ENCODE results near the gene GIPC2. TPM values are rescaled to one million over a fixed set of nuclear protein-coding genes. Genes with fewer than 3 reads are reported as not detected.

Gene GIPC2
- total and polyA plus RNA-seq, 2 donors: 2.5 to 4.4 TPM

- 71% methylated on average over 1 of the region's 1 CpG for WGBS
- Histone ChIP-seq H3K4me1 (ENCODE audit: insufficient read depth) (no peaks in the 10 kb centered on the region), H3K36me3 (ENCODE audit: insufficient read depth) (no peaks in the 10 kb centered on the region)
Measured at GRCh38 chr1:78086697-78087096, 40.9 kb downstream of the GIPC2 start.

GRCh38 chr1:78088015-78088414 lies 42.2 kb downstream of the GIPC2 start:
- WGBS: 92% methylated on average over 2 of the region's 2 CpGs
- H3K36me3 ChIP-seq (ENCODE audit: insufficient read depth): no peaks in the 10 kb centered on the region
- DNase-seq (ENCODE audit: extremely low spot score): no peak
- H3K4me3 ChIP-seq (ENCODE audit: low read depth, low read length): no peak overlapping the region
- H3K4me1 ChIP-seq (ENCODE audit: insufficient read depth): no peaks in the 10 kb centered on the region
- H3K27ac ChIP-seq (ENCODE audit: low read depth): no peak overlapping the region

More at GRCh38 chr1:78086697-78087096, 40.9 kb downstream of the GIPC2 start:
- Histone ChIP-seq H3K4me3 (ENCODE audit: low read depth, low read length) (no peak overlapping the region), H3K27ac (ENCODE audit: low read depth) (no peak overlapping the region)
- no peak for DNase-seq (ENCODE audit: extremely low spot score)

- Histone ChIP-seq H3K4me3 (ENCODE audit: low read depth, low read length) (no peak overlapping the region), H3K4me1 (ENCODE audit: insufficient read depth) (no peaks in the 10 kb centered on the region), H3K36me3 (ENCODE audit: insufficient read depth) (no peaks in the 10 kb centered on the region), H3K27ac (ENCODE audit: low read depth) (no peak overlapping the region)
- no peak for DNase-seq (ENCODE audit: extremely low spot score)
Measured at GRCh38 chr1:78088486-78088885, 42.7 kb downstream of the GIPC2 start.

GRCh38 chr1:78089010-78089409 lies 43.2 kb downstream of the GIPC2 start:
- WGBS: 58% methylated on average over 3 of the region's 3 CpGs
- no peak overlapping the region for H3K4me3 ChIP-seq (ENCODE audit: low read depth, low read length)
- H3K27ac ChIP-seq (ENCODE audit: low read depth): no peak overlapping the region
- DNase-seq (ENCODE audit: extremely low spot score): no peak
- no peaks in the 10 kb centered on the region for H3K36me3 ChIP-seq (ENCODE audit: insufficient read depth)
- no peaks in the 10 kb centered on the region for H3K4me1 ChIP-seq (ENCODE audit: insufficient read depth)

- no peak overlapping the region for H3K4me3 ChIP-seq (ENCODE audit: low read depth, low read length)
- no peak for DNase-seq (ENCODE audit: extremely low spot score)
- no peaks in the 10 kb centered on the region for H3K4me1 ChIP-seq (ENCODE audit: insufficient read depth)
- WGBS: 88% methylated on average over 3 of the region's 3 CpGs
- no peaks in the 10 kb centered on the region for H3K36me3 ChIP-seq (ENCODE audit: insufficient read depth)
- H3K27ac ChIP-seq (ENCODE audit: low read depth): no peak overlapping the region
Measured at GRCh38 chr1:78090472-78091133, 44.8 kb downstream of the GIPC2 start.

GRCh38 chr1:78091215-78091813 lies 45.5 kb downstream of the GIPC2 start:
- 91% methylated on average over 18 of the region's 18 CpGs for WGBS

GRCh38 chr1:78091886-78092285 lies 46.1 kb downstream of the GIPC2 start:
- DNase-seq (ENCODE audit: extremely low spot score): no peak
- Histone ChIP-seq H3K36me3 (ENCODE audit: insufficient read depth) (no peaks in the 10 kb centered on the region), H3K4me3 (ENCODE audit: low read depth, low read length) (no peak overlapping the region), H3K27ac (ENCODE audit: low read depth) (no peak overlapping the region), H3K4me1 (ENCODE audit: insufficient read depth) (no peaks in the 10 kb centered on the region)
- WGBS: 87% methylated on average over 3 of the region's 3 CpGs

More at GRCh38 chr1:78091215-78091813, 45.5 kb downstream of the GIPC2 start:
- no peaks in the 10 kb centered on the region for H3K4me1 ChIP-seq (ENCODE audit: insufficient read depth)
- H3K36me3 ChIP-seq (ENCODE audit: insufficient read depth): no peaks in the 10 kb centered on the region
- no peak for DNase-seq (ENCODE audit: extremely low spot score)
- no peak overlapping the region for H3K4me3 ChIP-seq (ENCODE audit: low read depth, low read length)
- H3K27ac ChIP-seq (ENCODE audit: low read depth): no peak overlapping the region

GRCh38 chr1:78092643-78093042 lies 46.9 kb downstream of the GIPC2 start:
- WGBS: 78% methylated on average over 1 of the region's 1 CpG
- no peaks in the 10 kb centered on the region for H3K4me1 ChIP-seq (ENCODE audit: insufficient read depth)
- DNase-seq (ENCODE audit: extremely low spot score): no peak
- no peaks in the 10 kb centered on the region for H3K36me3 ChIP-seq (ENCODE audit: insufficient read depth)
- no peak overlapping the region for H3K27ac ChIP-seq (ENCODE audit: low read depth)
- H3K4me3 ChIP-seq (ENCODE audit: low read depth, low read length): no peak overlapping the region

GRCh38 chr1:78093560-78093959 lies 47.8 kb downstream of the GIPC2 start:
- no peak for DNase-seq (ENCODE audit: extremely low spot score)
- no peaks in the 10 kb centered on the region for H3K4me1 ChIP-seq (ENCODE audit: insufficient read depth)
- no peak overlapping the region for H3K27ac ChIP-seq (ENCODE audit: low read depth)
- WGBS: 96% methylated on average over 1 of the region's 1 CpG
- H3K4me3 ChIP-seq (ENCODE audit: low read depth, low read length): no peak overlapping the region
- H3K36me3 ChIP-seq (ENCODE audit: insufficient read depth): no peaks in the 10 kb centered on the region

GRCh38 chr1:78094639-78095038 lies 48.9 kb downstream of the GIPC2 start:
- Histone ChIP-seq H3K4me3 (ENCODE audit: low read depth, low read length) (no peak overlapping the region), H3K4me1 (ENCODE audit: insufficient read depth) (no peaks in the 10 kb centered on the region), H3K27ac (ENCODE audit: low read depth) (no peak overlapping the region), H3K36me3 (ENCODE audit: insufficient read depth) (no peaks in the 10 kb centered on the region)
- WGBS: 92% methylated on average over 1 of the region's 1 CpG
- no peak for DNase-seq (ENCODE audit: extremely low spot score)

- WGBS: 81% methylated on average over 2 of the region's 2 CpGs
- no peaks in the 10 kb centered on the region for H3K36me3 ChIP-seq (ENCODE audit: insufficient read depth)
Measured at GRCh38 chr1:78095593-78095992, 49.8 kb downstream of the GIPC2 start.

GRCh38 chr1:78096017-78096416 lies 50.3 kb downstream of the GIPC2 start:
- H3K4me3 ChIP-seq (ENCODE audit: low read depth, low read length): no peak overlapping the region
- no peaks in the 10 kb centered on the region for H3K36me3 ChIP-seq (ENCODE audit: insufficient read depth)
- no peaks in the 10 kb centered on the region for H3K4me1 ChIP-seq (ENCODE audit: insufficient read depth)
- no peak overlapping the region for H3K27ac ChIP-seq (ENCODE audit: low read depth)
- DNase-seq (ENCODE audit: extremely low spot score): no peak

More at GRCh38 chr1:78095593-78095992, 49.8 kb downstream of the GIPC2 start:
- Histone ChIP-seq H3K27ac (ENCODE audit: low read depth) (no peak overlapping the region), H3K4me1 (ENCODE audit: insufficient read depth) (no peaks in the 10 kb centered on the region), H3K4me3 (ENCODE audit: low read depth, low read length) (no peak overlapping the region)
- DNase-seq (ENCODE audit: extremely low spot score): no peak

- no peak for DNase-seq (ENCODE audit: extremely low spot score)
- Histone ChIP-seq H3K4me3 (ENCODE audit: low read depth, low read length) (no peak overlapping the region), H3K36me3 (ENCODE audit: insufficient read depth) (no peaks in the 10 kb centered on the region), H3K27ac (ENCODE audit: low read depth) (no peak overlapping the region), H3K4me1 (ENCODE audit: insufficient read depth) (no peaks in the 10 kb centered on the region)
- WGBS: 53% methylated on average over 1 of the region's 1 CpG
Measured at GRCh38 chr1:78096976-78097375, 51.2 kb downstream of the GIPC2 start.

- no peak overlapping the region for H3K27ac ChIP-seq (ENCODE audit: low read depth)
- H3K4me3 ChIP-seq (ENCODE audit: low read depth, low read length): no peak overlapping the region
- WGBS: 89% methylated on average over 2 of the region's 2 CpGs
Measured at GRCh38 chr1:78101051-78101450, 55.3 kb downstream of the GIPC2 start.

More at GRCh38 chr1:78101051-78101450, 55.3 kb downstream of the GIPC2 start:
- Histone ChIP-seq H3K4me1 (ENCODE audit: insufficient read depth) (no peaks in the 10 kb centered on the region), H3K36me3 (ENCODE audit: insufficient read depth) (no peaks in the 10 kb centered on the region)
- DNase-seq (ENCODE audit: extremely low spot score): no peak
